ENCODE results near the gene PRSS57. TPM values are rescaled to one million over a fixed set of nuclear protein-coding genes. Genes with fewer than 3 reads are reported as not detected.
A peak's percentile ranks its signal among the peaks of the same experiment; 100 is the strongest.

PRSS57 gene
- total and polyA plus RNA-seq, 2 of the 13 experiments (the other 11 are each of a cell fraction or from before 2014, with no cell fraction given): 0.12 TPM; not detected in 1

GRCh38 chr19:662962-663681 is 32.1 kb downstream of the PRSS57 start, which contains the start of gene RNF126 (continued):
- TF ChIP-seq, protein P1, sequence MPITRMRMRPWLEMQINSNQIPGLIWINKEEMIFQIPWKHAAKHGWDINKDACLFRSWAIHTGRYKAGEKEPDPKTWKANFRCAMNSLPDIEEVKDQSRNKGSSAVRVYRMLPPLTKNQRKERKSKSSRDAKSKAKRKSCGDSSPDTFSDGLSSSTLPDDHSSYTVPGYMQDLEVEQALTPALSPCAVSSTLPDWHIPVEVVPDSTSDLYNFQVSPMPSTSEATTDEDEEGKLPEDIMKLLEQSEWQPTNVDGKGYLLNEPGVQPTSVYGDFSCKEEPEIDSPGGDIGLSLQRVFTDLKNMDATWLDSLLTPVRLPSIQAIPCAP (CRISPR knock-in tag; IDR thresholded peaks at IDR 0.05; ENCODE audit: low read depth): no peak
- no peak for TF ChIP-seq SOX13 (IDR thresholded peaks at IDR 0.05)
- no peak for TF ChIP-seq SOX13 (CRISPR knock-in tag; conservative IDR thresholded peaks at IDR 0.05 in 1 of 2, IDR thresholded peaks at IDR 0.05 in 1 of 2)
- no peak for TF ChIP-seq ZKSCAN5 (CRISPR knock-in tag; IDR thresholded peaks at IDR 0.05)
- no peak for TF ChIP-seq CAMTA2 (CRISPR knock-in tag; IDR thresholded peaks at IDR 0.05; ENCODE audit: borderline replicate concordance)
- no peak for TF ChIP-seq ZEB1 (IDR thresholded peaks at IDR 0.05; ENCODE audit: insufficient replicate concordance, low read depth)
- TF ChIP-seq CEBPG (CRISPR knock-in tag; IDR thresholded peaks at IDR 0.05): no peak
- TF ChIP-seq, protein P2, sequence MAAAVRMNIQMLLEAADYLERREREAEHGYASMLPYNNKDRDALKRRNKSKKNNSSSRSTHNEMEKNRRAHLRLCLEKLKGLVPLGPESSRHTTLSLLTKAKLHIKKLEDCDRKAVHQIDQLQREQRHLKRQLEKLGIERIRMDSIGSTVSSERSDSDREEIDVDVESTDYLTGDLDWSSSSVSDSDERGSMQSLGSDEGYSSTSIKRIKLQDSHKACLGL (CRISPR knock-in tag; IDR thresholded peaks at IDR 0.05): no peak
- TF ChIP-seq NFRKB (IDR thresholded peaks at IDR 0.05): no peak
- no peak for TF ChIP-seq ZNF253 (CRISPR knock-in tag; IDR thresholded peaks at IDR 0.05; ENCODE audit: borderline replicate concordance)
- TF ChIP-seq ZNF24 (IDR thresholded peaks at IDR 0.05): no peak
- TF ChIP-seq ZNF580 (CRISPR knock-in tag; IDR thresholded peaks at IDR 0.05; ENCODE audit: borderline replicate concordance, low read depth): 0 out of 2 replicates have a peak, but pooled peaks have one; percentile 43
- no peak for TF ChIP-seq ZFYVE20 (CRISPR knock-in tag; IDR thresholded peaks at IDR 0.05; ENCODE audit: borderline replicate concordance, low read depth)
- TF ChIP-seq ZNF292 (CRISPR knock-in tag; IDR thresholded peaks at IDR 0.05; ENCODE audit: borderline replicate concordance, low read depth): no peak
- TF ChIP-seq SNAPC2 (CRISPR knock-in tag; IDR thresholded peaks at IDR 0.05): no peak
- peak; percentile 32; the same call in 1 of the 2 replicates for TF ChIP-seq ZNF160 (CRISPR knock-in tag; IDR thresholded peaks at IDR 0.05)
- TF ChIP-seq POLR2AphosphoS2 (IDR thresholded peaks at IDR 0.05; ENCODE audit: low read depth, low read length): no peak
- no peak for TF ChIP-seq RBM39 (IDR thresholded peaks at IDR 0.05; ENCODE audit: low read depth, low read length, poor library complexity, severe bottlenecking)
- TF ChIP-seq DBP (CRISPR knock-in tag; IDR thresholded peaks at IDR 0.05; ENCODE audit: not compliant biosample characterization): no peak
- TF ChIP-seq REPIN1 (CRISPR knock-in tag; IDR thresholded peaks at IDR 0.05; ENCODE audit: borderline replicate concordance, low read depth): no peak
- no peak for TF ChIP-seq STAG1 (CRISPR knock-in tag; IDR thresholded peaks at IDR 0.05)
- peak; percentile 71 for TF ChIP-seq ZNF501 (CRISPR knock-in tag; IDR thresholded peaks at IDR 0.05)

All from HepG2 (cell line).